Ramos (cell line): ENCODE data around the gene PSMB9.

ENCODE experiments used
- in situ Hi-C: fragments of 300-500 bp; cut with MboI; formaldehyde crosslinking; loops from one replicate; pipeline ENCODE4 v1.14.3; 2022; ENCODE audit warnings: low sequenced_read_pairs; ENCODE audit not compliant: unreplicated experiment

PSMB9 gene

DNA sequence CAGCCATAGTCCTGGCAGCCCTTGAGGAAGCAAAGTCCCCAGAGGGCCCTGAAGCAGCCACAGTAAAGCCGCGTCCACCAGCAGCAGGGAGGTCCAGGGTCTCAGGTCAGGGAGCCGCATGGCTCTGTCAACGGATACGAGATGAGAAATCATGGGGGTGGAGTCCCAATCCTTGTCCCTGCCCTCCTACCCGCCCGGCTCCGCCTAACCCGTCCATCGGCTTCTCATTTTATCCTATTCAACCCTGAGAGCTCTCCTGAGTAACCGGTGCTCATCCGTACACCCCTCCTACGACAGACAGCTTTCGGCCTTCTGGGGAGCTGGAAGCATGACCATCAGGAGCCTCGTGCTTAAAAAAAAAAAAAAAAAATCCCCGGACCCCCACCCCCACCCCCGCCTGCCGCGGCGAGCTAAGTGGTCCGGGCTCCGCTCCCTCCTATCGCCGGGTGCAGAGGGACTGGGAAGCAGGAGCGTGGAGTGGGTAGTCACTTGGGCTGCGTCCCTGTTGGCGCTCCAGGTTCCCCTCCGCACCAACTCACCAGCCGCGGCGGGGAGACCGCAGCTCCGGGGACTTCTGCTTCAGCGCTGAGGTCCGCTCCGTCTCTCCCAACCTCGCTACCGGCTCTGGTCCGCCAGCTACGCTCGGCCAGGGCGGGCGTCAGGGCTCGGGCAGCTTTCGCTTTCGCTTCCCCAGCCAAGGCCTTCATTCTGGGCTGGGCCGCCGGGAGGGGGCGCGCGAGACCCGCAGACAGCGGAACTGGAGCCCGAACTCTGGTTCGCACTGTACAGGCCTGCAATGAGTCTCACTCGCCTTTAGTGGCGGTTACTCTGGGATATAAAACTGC is 15.7 kb upstream of the PSMB9 start, which contains the start of gene TAP2:
Gene TAP2 (minus strand): TSS at position 626 of the 845 bp plus-strand sequence. CDS start 506 bp downstream, at position 120.
- in situ Hi-C loops: no loop called here

DNA sequence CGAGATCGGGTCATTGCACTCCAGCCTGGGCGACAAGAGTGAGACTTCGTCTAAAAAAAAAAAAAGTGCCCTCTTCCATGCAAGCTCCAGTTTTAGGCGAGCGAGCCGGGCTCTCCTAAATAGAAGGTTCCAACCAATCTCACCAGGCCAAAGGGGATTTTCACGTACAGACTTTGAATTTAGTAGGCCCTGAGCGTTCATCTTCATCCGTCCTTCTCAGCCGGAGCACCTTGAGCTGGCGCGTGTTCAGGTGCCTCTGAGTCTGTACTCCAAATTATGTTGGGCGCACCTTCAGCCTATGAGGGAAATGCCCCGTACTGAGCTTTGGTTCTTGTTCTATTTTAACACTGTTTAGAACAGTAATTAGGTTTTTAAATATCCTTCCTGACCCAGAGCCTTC is 14.6 kb upstream of the PSMB9 start:
- in situ Hi-C loops: no loop called here

- in situ Hi-C loops: no loop called here
These were observed 13.3 kb upstream of the PSMB9 start for GRCh38 chr6:32840604-32841246.

GRCh38 chr6:32842021-32842650 is 11.9 kb upstream of the PSMB9 start:
- in situ Hi-C loops: no loop called here

- in situ Hi-C loops: no loop called here
These were observed 11.3 kb upstream of the PSMB9 start for GRCh38 chr6:32842690-32843089.

DNA sequence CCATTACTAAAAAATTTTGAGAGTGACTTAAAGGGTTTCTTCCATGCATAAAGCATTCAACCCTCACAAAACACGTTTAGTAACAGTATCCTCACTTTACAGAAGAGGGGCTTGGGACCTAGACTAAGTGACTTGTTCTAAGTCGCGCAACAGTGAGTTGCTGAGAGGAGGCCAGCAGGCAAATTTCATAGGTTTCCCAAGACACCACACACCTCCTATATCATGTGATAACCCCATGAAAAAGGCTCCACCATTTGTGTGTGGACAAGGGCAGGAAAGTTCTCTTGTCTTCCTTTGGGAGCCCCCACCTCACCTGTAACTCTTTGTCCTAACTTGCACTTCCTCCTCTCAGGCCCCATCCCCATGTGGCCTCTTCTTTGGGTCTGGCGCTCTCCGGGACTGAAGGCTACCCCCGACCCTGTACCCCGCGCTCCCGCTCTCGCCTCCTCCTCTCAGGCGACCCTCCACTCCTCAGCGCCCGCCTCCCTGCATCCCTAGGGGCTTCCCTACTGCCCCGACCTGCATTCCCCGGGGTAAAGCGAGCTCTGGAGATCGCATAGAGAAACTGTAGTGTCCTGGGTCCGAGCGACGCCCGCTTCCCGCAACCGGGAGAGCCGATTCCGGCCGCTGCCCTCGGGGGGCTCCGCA is 10.5 kb upstream of the PSMB9 start:
- in situ Hi-C loops: no loop called here

GRCh38 chr6:32843979-32844838 is 9.8 kb upstream of the PSMB9 start, which contains the start of gene PSMB8:
Gene PSMB8, minus strand, starts transcription at chr6:32844047. Its CDS starts 51 bp downstream, at chr6:32843996.
- in situ Hi-C loops: no loop called here

DNA sequence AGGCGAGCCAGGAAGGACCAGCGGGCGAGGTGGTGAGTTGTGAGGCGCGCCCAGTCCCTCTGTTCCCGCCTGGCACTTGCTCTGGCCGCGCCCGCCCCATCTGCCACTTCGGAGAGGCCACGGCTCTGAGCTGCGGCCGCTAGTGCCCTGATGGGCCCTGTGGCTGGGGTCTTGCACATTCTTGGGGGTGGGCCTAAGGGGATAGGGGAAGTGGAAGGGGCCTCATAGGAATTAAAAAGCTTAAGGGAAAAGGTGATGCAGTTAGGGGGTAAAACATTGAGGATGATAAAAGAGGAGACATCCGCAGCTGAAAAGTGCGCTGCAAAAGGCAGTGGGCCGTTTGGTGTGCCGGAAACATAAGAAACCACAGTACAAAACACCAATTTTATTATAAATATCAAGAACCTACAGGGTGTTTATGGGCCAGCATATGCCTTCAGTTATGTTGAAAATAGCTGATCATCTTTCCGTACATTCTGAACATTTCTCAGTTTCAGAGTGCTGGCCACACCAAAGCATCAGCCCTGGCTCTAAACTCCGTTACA is 9.1 kb upstream of the PSMB9 start:
- in situ Hi-C loops: no loop called here

GRCh38 chr6:32845384-32845884 is 8.6 kb upstream of the PSMB9 start:
- in situ Hi-C loops: no loop called here

GRCh38 chr6:32847004-32847403 is 7.0 kb upstream of the PSMB9 start:
- in situ Hi-C loops: no loop called here

- in situ Hi-C loops: no loop called here
These were observed 6.2 kb upstream of the PSMB9 start for GRCh38 chr6:32847795-32848194.

DNA sequence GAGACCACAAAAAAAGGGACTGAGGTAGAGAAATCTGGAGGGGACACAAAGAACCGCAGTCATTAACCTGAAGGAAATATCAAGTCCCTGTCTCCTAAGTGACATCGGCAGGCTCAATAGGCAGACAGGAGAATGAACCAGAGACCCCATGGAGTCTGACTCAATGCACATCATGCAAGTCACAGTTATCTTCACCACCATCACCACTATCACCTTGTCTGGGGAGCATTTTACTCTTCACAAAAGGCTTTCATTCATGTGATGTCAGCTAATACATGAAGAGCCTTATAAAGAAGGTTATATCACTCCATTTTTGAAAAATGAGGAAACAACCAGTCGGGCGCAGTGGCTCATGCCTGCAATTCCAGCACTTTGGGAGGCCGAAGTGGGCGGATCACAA is 4.9 kb upstream of the PSMB9 start:
- in situ Hi-C loops: no loop called here

DNA sequence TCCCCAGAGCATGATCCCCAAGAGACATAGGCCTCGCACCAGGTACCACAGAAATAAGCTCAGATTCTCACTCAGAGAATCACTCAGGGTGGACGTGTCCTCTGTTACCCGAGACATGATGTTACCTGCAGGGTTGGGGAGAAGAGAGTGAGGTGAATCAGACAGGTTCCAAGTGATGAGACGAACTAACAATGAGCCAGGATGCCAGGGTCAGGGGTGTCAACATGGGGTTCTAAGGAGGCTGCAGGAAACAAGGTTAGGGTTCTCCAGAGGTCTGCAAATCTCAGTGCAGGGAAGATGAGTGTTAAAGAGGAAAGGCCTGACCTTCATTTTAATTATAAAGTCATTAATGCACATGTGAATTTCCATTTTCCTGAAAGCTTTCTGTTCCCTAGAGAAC is 3.0 kb upstream of the PSMB9 start:
- in situ Hi-C loops: no loop called here

- in situ Hi-C loops: no loop called here
These were observed 1.8 kb upstream of the PSMB9 start for GRCh38 chr6:32852018-32852843.

GRCh38 chr6:32852844-32853540 is 1.0 kb upstream of the PSMB9 start:
- in situ Hi-C loops: no loop called here

- in situ Hi-C loops: no loop called here
These were observed 585 bp downstream of the PSMB9 start for GRCh38 chr6:32854376-32855178.
